ENCODE measurements around the gene SLC17A7.

The SLC17A7 gene

GRCh38 chr19:49425922-49426592, 15.3 kb downstream of the SLC17A7 start:
- DNase-seq: no peak

DNA sequence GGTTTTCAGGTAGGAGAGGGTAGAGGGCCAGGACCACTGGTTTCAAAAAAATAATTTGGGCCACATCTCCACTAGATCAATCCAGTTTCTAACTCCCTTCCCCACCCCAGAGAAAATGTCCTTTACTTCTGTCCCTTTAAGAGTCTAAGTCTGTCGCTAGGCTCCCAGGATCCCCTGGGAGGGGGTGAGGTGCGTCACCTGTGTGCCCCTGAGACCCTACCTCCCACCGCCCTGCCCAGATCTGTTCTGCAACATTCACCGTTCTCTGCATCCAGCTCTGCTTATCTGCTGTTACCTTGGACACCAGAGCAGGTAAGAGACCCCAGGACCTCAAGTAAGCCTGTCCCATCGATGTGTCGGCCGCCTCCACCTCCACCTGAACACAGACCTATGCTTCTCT, 16.1 kb downstream of the SLC17A7 start, which contains the start of gene GFY:
GFY (plus strand) TSS at position 211 of the 400 bp plus-strand sequence. CDS start 1,043 bp downstream, outside the sequence.
- DNase-seq: no peak

DNA sequence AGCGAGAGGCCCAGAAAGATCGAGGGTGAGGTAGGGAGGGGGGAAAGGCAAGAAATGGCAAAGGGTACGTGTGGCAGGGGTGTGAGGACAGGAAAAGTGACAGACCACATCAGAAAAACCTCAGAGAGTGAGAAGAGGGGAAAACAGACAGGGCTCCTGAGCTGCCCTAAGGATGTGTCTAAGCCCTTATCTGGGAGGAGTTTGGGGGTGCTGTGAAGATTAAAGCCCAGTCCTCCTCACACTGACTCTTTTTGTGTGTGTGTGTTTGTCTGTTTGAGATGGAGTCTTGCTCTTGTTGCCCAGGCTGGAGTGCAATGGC, 17.4 kb downstream of the SLC17A7 start:
- DNase-seq: no peak

DNA sequence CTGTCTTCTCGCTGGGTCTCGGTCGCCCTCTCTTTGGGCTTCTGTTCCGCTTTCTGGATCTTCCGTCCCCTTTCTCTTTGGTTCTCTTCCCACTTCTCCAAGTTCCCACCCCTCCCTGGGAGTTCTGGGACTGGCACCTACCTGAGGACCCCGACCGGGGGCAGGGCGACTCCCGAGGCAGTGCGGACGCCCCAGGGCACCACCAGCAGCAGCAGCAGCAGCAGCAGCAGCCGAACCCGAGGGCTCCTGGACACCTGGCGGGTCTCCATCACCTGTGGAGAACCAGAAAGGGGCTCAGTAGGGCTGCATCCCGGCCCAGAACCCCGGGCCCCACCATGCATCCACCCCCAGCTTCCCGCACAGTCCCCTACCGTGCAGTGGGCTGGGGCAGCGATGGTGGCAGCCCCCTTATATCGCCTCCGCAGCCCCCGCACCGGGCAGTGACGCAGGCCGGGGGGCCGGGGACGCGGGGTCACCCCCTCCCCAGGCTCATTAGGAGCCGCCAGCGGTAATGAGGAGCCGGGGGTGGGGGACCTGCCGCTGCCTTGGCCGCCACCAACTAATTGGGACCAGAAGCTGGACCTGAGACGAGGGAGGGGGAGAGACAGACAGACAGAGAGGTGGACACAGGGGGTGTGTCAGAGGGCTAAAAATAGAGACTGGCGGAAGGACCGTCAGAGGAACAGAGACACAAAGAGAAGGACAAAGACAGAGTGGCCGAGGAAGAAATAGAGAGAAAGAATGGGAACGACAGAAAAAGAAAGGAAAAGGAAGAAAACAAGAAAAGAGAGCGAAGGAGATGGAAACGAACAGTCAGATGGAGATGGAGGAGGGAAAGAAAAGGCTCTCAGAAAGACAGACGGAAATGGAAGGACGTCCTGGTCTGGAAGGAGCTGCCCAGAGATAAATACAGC, 18.0 kb downstream of the SLC17A7 start, which contains the start of gene PTH2:
PTH2 (minus strand) TSS at position 371 of the 914 bp plus-strand sequence; CDS start at position 269, 102 bp downstream.
- DNase-seq: no peak

GRCh38 chr19:49422407-49423070, 18.8 kb downstream of the SLC17A7 start:
- DNase-seq: peak in 1 of 4 experiments; percentile 25

GRCh38 chr19:49421878-49422202, 19.5 kb downstream of the SLC17A7 start:
- no peak for DNase-seq

DNA sequence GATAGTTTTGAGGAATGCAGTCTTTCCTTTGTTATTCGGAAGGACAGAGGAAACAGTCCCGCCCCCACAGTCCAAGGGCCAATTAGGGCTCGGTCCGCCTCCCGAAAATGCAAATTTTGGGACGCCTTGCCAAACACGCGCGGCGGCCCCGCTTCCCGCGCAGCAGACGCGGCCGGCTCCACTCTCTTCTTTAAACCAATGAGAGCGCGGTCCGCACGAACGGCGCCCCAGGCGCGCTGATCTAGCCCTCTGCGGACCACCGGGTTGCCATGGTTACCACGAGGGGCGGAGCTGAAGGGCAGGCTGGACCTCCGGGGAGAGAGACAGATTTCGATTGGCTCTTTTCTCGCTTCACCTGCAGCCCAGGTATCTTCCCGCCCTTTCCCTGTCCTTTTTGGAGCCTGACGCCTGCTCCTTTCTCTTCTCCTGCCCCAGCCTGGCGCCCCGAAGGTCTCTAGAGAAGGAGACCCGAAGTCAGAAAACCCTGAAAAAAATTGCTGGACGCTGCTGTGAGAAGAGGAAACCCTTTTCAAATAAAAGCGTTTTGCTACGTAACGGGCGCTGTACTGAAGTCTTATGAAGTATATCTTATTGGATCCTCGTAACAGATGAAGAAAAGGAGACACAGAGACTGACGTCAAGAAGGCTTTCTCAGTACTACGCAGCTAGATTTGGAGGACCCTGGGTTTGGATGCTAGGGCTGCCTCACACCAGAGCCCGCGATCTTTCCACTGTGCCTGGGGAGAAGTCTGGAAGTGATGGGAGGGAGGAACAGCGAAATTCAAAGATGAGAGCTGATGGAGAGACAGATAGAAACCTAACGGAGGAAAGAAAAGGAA, 20.1 kb downstream of the SLC17A7 start:
- DNase-seq: no peak

- DNase-seq: no peak
Measured at GRCh38 chr19:49420227-49420626, 21.1 kb downstream of the SLC17A7 start.

- no peak for DNase-seq
Measured at GRCh38 chr19:49419173-49419572, 22.2 kb downstream of the SLC17A7 start.

DNA sequence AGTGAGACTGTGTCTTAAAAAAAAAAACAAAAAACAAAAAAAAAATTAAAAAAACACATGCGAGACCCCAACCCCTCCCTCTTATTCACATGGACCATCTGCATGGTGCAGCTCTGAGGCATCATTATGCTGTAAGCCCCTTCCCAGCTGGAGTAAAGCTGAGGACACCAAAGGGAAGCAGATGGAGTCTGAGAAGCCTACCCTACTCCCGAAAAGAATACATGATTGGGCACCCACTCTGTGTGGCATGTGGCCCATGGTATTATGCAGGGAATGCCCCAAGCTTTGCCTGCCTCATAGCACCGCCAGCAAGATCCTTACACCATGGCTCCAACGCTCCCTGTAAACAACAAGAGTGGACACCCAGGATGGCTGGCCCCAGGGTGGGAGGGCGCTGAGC, 22.8 kb downstream of the SLC17A7 start:
- DNase-seq: no peak

- DNase-seq: no peak
Measured at GRCh38 chr19:49417088-49417487, 24.2 kb downstream of the SLC17A7 start.

DNA sequence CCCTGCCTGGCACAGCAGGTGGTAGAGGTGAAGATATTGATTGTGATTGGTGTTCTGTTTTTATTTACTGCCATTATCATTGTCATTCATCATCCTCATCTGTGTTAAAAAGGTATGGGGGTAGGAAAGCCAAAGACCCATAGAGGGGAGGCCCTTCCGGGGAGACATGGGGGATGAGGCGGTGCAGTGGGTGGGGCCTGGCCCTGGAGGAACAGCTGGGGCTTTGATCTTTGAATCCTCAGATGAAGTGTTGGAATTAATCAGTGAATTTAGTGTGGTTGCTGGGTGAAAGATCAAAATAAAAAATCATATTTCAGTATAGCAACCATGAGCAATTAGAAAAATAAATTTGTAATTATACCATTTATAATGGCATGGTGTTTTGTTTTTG, 25.5 kb downstream of the SLC17A7 start:
- DNase-seq: no peak

- no peak for DNase-seq
Measured at GRCh38 chr19:49415102-49415809, 26.1 kb downstream of the SLC17A7 start.

GRCh38 chr19:49414256-49414655, 27.1 kb downstream of the SLC17A7 start:
- no peak for DNase-seq

GRCh38 chr19:49413348-49413747, 28.0 kb downstream of the SLC17A7 start:
- no peak for DNase-seq

- DNase-seq: no peak
Measured at GRCh38 chr19:49411681-49412326, 29.5 kb downstream of the SLC17A7 start.

DNA sequence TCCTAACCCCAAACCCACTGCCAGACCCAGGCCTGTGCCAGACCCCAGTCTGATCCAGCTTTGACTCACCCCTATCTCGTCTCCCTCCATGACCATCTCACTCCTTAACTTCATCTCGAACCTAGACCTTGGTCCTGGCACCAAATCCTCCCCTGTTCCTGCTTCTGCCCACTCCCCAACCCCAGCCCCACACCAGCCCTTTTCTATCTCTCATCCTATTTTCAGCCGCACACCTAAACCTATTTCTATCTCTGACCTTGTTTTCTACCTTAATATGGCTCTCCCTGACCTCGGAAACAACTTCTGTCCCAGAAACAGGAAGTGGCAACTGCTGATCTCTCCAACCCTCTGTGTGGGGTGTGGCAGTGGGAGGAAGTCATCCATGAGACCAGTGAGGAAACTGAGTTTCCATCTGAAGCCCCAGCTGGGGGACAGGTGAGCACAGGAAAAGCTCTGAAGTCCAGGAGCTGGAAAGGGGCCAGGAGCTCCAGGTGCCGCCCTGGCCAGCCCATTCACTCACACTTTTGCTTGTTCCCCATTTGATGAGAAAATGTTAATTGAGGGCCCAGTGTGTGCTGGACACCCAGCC, 31.8 kb downstream of the SLC17A7 start:
- no peak for DNase-seq

GRCh38 chr19:49408816-49409440, 32.4 kb downstream of the SLC17A7 start:
- DNase-seq: no peak

- DNase-seq: no peak
Measured at GRCh38 chr19:49407482-49408015, 33.8 kb downstream of the SLC17A7 start.

DNA sequence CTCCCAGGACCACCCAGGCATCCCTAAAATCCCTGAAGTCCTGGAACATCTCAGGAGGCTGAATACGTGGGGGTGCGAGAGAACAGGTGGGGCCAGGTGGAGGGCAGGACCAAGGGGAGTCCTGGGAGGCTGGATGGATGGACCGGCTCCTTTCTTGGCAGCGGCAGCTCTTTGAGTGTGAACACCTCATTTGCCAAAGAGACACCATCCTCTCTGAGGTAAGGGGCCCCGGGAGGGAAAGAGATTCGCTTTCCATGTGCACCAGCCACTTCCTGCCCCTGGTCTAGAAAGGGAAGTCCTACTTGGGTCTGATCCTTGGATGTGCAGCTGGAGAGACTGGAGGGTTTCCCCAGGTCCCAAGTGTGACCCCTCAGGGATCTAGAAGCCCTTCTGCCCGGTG, 34.2 kb downstream of the SLC17A7 start:
- no peak for DNase-seq
